K562 (cell line): ENCODE data around the gene PARK7. TPM values are rescaled to one million over a fixed set of nuclear protein-coding genes. Genes with fewer than 3 reads are reported as not detected.

Source experiments
- ATAC-seq: fragments of 200-7000 bp; cut with Tn5 transposase; 3 replicates; pipeline ENCODE4 v1.9.1; 2020; ENCODE audit warnings: moderate library complexity
- BruUV-seq: library from RNA; stranded (reverse); fragments of 400-500 nt; replicated peaks from 2 replicates; lab custom pipeline; 2021; lab: Mats Ljungman, UMichigan
- CTCF ChIA-PET: fragments of 300-600 bp; formaldehyde crosslinking; extraction: SDS; loops from one replicate; lab custom pipeline; 2021; ENCODE audit warnings: low intra/inter-chr PET ratio; lab: Yijun Ruan, JAX
- POLR2A ChIA-PET: fragments of 300-600, 350-650 bp; sonication (Branson Sonifier 250); formaldehyde crosslinking; extraction: SDS; loops from one replicate; lab custom pipeline; 2021; ENCODE audit warnings: antibody characterized with exemption, inconsistent platforms; lab: Yijun Ruan, JAX
- DNase-seq, 4 experiments: peaks; one replicate each; pipeline versions ENCODE4 v3.0.0 to v3.0.0-alpha.2; 2011 to 2018; ENCODE audit warnings: low spot score in 3 of 4, mixed read lengths in 3 of 4; ENCODE audit errors: extremely low read depth in 1 of 4
- FAIRE-seq: peaks from 2 replicates; lab custom pipeline; 2011; peaks lifted over from hg19 to GRCh38; lab: Jason Lieb, UNC
- H2AFZ ChIP-seq: 2 replicates; pipeline ENCODE4 v1.6.0; 2011; ENCODE audit warnings: low read depth, low read length, control low read depth, inconsistent platforms
- H3K27ac ChIP-seq: fragments of 200-600 bp; 3 replicates; pipeline ENCODE4 v1.8.0; 2011; ENCODE audit warnings: low read depth, mild to moderate bottlenecking, control low read depth, inconsistent platforms, low read length, moderate library complexity, mixed read lengths; ENCODE audit errors: extremely low read depth
- H3K27me3 ChIP-seq, 2 experiments: fragments of 300-600 bp in 1 of 2; 2 replicates in 1 of 2; 3 replicates in 1 of 2; pipeline versions ENCODE4 v1.6.0 to v1.8.0; 2011; ENCODE audit warnings: inconsistent platforms in 2 of 2, low read length in 2 of 2, mild to moderate bottlenecking in 1 of 2, mixed read lengths in 1 of 2, moderate library complexity in 1 of 2; ENCODE audit not compliant: control insufficient read depth in 2 of 2, insufficient read depth in 2 of 2
- H3K36me3 ChIP-seq: fragments of 300-600 bp; 3 replicates; pipeline ENCODE4 v1.8.0; 2011; ENCODE audit warnings: mild to moderate bottlenecking, low read length, inconsistent platforms; ENCODE audit not compliant: control insufficient read depth, insufficient read depth
- H3K4me1 ChIP-seq, 2 experiments: fragments of 200-600 bp in 1 of 2; replicated peaks in 1 of 2; 2 replicates in 1 of 2; 3 replicates in 1 of 2; pipeline versions ENCODE4 v1.5.1 to v1.8.0; 2011; ENCODE audit warnings: inconsistent platforms in 2 of 2, low read length in 2 of 2, mild to moderate bottlenecking in 1 of 2, mixed read lengths in 1 of 2, moderate library complexity in 1 of 2; ENCODE audit not compliant: control insufficient read depth in 2 of 2, insufficient read depth in 2 of 2
- H3K4me2 ChIP-seq: 2 replicates; pipeline ENCODE4 v1.6.1; 2011; ENCODE audit warnings: low read length, control low read depth, inconsistent platforms, mixed read lengths; ENCODE audit not compliant: insufficient read depth
- H3K4me3 ChIP-seq: fragments of 200-600 bp; sonication (generic), shearing (Covaris generic); 2 replicates; pipeline ENCODE4 v1.5.1; 2016; ENCODE audit warnings: control low read depth, inconsistent platforms
- H3K79me2 ChIP-seq: fragments of 200-600 bp; 3 replicates; pipeline ENCODE4 v1.8.0; 2011; ENCODE audit warnings: low read length, inconsistent platforms; ENCODE audit not compliant: control insufficient read depth, insufficient read depth
- H3K9ac ChIP-seq, 2 experiments: 2 replicates each; pipeline versions ENCODE4 v1.6.0 to v1.6.1; 2011; ENCODE audit warnings: low read depth in 2 of 2, low read length in 2 of 2, control low read depth in 1 of 2, inconsistent platforms in 1 of 2, mild to moderate bottlenecking in 1 of 2, mixed read lengths in 1 of 2; ENCODE audit not compliant: insufficient read depth in 1 of 2
- H3K9me1 ChIP-seq: one replicate; pipeline ENCODE4 v1.6.0; 2011; ENCODE audit warnings: inconsistent platforms, mild to moderate bottlenecking, low read length, moderate library complexity; ENCODE audit not compliant: control insufficient read depth, insufficient read depth
- H3K9me3 ChIP-seq: replicated peaks from 2 replicates; pipeline ENCODE4 v1.5.1; 2011; ENCODE audit warnings: low read depth, low read length, inconsistent platforms; ENCODE audit not compliant: control insufficient read depth, insufficient read depth
- H4K20me1 ChIP-seq: replicated peaks from 2 replicates; pipeline ENCODE4 v1.6.1; 2011; ENCODE audit warnings: low read length, inconsistent platforms, mixed read lengths; ENCODE audit not compliant: control insufficient read depth, insufficient read depth
- BRD4 ChIP-seq: fragments of 200-600 bp; sonication (generic); IDR thresholded peaks from 2 replicates; pipeline ENCODE4 v1.6.1; 2017; ENCODE audit warnings: inconsistent platforms
- EHMT2 ChIP-seq: fragments of 450-650 bp; IDR thresholded peaks from 2 replicates; pipeline ENCODE4 v1.6.1; 2018; ENCODE audit warnings: antibody characterized with exemption
- ELK1 ChIP-seq: sonication (generic); formaldehyde crosslinking; IDR thresholded peaks from 2 replicates; pipeline ENCODE4 v1.8.1; 2022; ENCODE audit warnings: missing genetic modification reagents
- FOSL1 ChIP-seq: fragments of 200-800 bp; sonication (Bioruptor generic); conservative IDR thresholded peaks from 2 replicates; pipeline ENCODE4 v1.6.1; 2016; ENCODE audit warnings: missing genetic modification characterization, missing compliant biosample characterization
- HNRNPL ChIP-seq: fragments of 200-400 bp; formaldehyde crosslinking; IDR thresholded peaks from 2 replicates; pipeline ENCODE4 v1.6.1; 2017; ENCODE audit warnings: low read depth, mild to moderate bottlenecking, low read length
- LEF1 ChIP-seq: fragments of 450-650 bp; IDR thresholded peaks from 2 replicates; pipeline ENCODE4 v1.6.1; 2016; ENCODE audit warnings: mild to moderate bottlenecking
- MCM7 ChIP-seq, 2 experiments: fragments of 450-650 bp; IDR thresholded peaks; 2 replicates each; pipeline ENCODE4 v1.6.1; 2016 to 2018
- MEF2D ChIP-seq: conservative IDR thresholded peaks from 2 replicates; pipeline ENCODE4 v1.6.1; 2016; ENCODE audit warnings: low read depth, missing genetic modification characterization, missing compliant biosample characterization
- MYBL2 ChIP-seq, 2 experiments: fragments of 450-650 bp in 1 of 2; sonication (generic) in 1 of 2; formaldehyde crosslinking in 1 of 2; IDR thresholded peaks; 2 replicates each; pipeline versions ENCODE4 v1.6.1 to v1.8.1; 2017 to 2022; ENCODE audit warnings: borderline replicate concordance in 1 of 2, inconsistent platforms in 1 of 2, low read depth in 1 of 2, mild to moderate bottlenecking in 1 of 2, missing genetic modification reagents in 1 of 2, moderate library complexity in 1 of 2
- NFATC3 ChIP-seq: fragments of 450-650 bp; IDR thresholded peaks from 2 replicates; pipeline ENCODE4 v1.6.1; 2017; ENCODE audit warnings: mild to moderate bottlenecking
- PATZ1 ChIP-seq: fragments of 250-450 bp; sonication (Bioruptor Pico); IDR thresholded peaks from 2 replicates; pipeline ENCODE4 v1.5.0; 2020; ENCODE audit warnings: mild to moderate bottlenecking, borderline replicate concordance
- ZKSCAN3 ChIP-seq: fragments of 250-450 bp; sonication (Bioruptor Pico); IDR thresholded peaks from 2 replicates; pipeline ENCODE4 v1.4.0; 2020
- ZNF124 ChIP-seq: sonication (generic); formaldehyde crosslinking; IDR thresholded peaks from 2 replicates; pipeline ENCODE4 v1.8.1; 2022; ENCODE audit warnings: missing genetic modification reagents
- WGBS: fragments of 100-300 bp; shearing (Covaris generic); methylation state at CpG from one replicate; pipeline ENCODE4 v1.1.6; 2016; ENCODE audit warnings: low coverage, mixed read lengths; ENCODE audit not compliant: insufficient coverage; ENCODE audit errors: missing lambda C conversion rate; 5-methylcytosine and 5-hydroxymethylcytosine counted together
- in situ Hi-C: fragments of 300-500 bp; cut with MboI; formaldehyde crosslinking; loops from 4 replicates; pipeline ENCODE4 v1.15.0; 2018; ENCODE audit warnings: inconsistent platforms, mixed read lengths
- intact Hi-C: fragments of 100-400 bp; cut with micrococcal nuclease; formaldehyde crosslinking; loops from 2 replicates; pipeline ENCODE4 v1.14.2; 2022
- polyA plus RNA-seq, 8 experiments: library from polyadenylated mRNA; depleted of rRNA in 4 of 8; stranded (reverse) in 5 of 8; unstranded in 3 of 8; fragments of >200 nt; fragmentation: Nextera tagmentation in 2 of 8; fragmentation: Illumina TruSeq in 1 of 8; extraction: Ambion mirVana in 2 of 8; extraction: Trizol in 1 of 8; gene quantifications; 2 replicates each; pipeline versions ENCODE4 v1.2.1 to v1.2.3, GENCODE V29; 2011 to 2014; ENCODE audit warnings: inconsistent platforms in 1 of 8, missing spikeins in 1 of 8
- total RNA-seq, 7 experiments: library from RNA; depleted of rRNA in 6 of 7; stranded (reverse); fragments of >200 nt in 6 of 7; fragmentation: Illumina TruSeq in 2 of 7; extraction: Trizol in 2 of 7; gene quantifications; 2 replicates each; pipeline versions ENCODE4 v1.2.1 to v1.2.3, GENCODE V29; 2011 to 2021; ENCODE audit warnings: low replicate concordance in 1 of 7
- TF ChIP-seq, protein P1 (sequence below): sonication (generic); formaldehyde crosslinking; IDR thresholded peaks from 2 replicates; pipeline ENCODE4 v1.9.0; 2022; ENCODE audit warnings: mild to moderate bottlenecking, missing genetic modification reagents

Gene PARK7
- total and polyA plus RNA-seq, 9 of the 15 experiments (the other 6 are each of a cell fraction or from before 2014, with no cell fraction given): 374 to 1,298 (median 484) TPM

GRCh38 chr1:8026976-8027747 is 65.7 kb downstream of the PARK7 start (continued):
- no peak for TF ChIP-seq MCM7 (IDR thresholded peaks at IDR 0.05)
- no peak for TF ChIP-seq NFATC3
- no peak for TF ChIP-seq BRD4
- TF ChIP-seq, protein P1, sequence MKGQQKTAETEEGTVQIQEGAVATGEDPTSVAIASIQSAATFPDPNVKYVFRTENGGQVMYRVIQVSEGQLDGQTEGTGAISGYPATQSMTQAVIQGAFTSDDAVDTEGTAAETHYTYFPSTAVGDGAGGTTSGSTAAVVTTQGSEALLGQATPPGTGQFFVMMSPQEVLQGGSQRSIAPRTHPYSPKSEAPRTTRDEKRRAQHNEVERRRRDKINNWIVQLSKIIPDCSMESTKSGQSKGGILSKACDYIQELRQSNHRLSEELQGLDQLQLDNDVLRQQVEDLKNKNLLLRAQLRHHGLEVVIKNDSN (CRISPR knock-in tag): no peak
- no peak for TF ChIP-seq MYBL2 (IDR thresholded peaks at IDR 0.05; ENCODE audit: low read depth)
- TF ChIP-seq MYBL2 (CRISPR knock-in tag; IDR thresholded peaks at IDR 0.05; ENCODE audit: borderline replicate concordance): no peak
- TF ChIP-seq ZKSCAN3 (CRISPR knock-in tag): no peak

- H3K79me2 ChIP-seq: no peaks in the 10 kb centered on the region
- no TSS peak for BruUV-seq
- H3K4me1 ChIP-seq: peaks cover 5 to 16% of the 10 kb centered on the region in 2 experiments; a peak in 3 of 5 replicates
- FAIRE-seq (no peak), DNase-seq (no peak), ATAC-seq (no peak)
- H4K20me1 ChIP-seq: peaks cover 6% of the 10 kb centered on the region
- H3K27ac ChIP-seq: no peak overlapping the region
- H3K27me3 ChIP-seq: peaks cover 28 to 40% of the 10 kb centered on the region in 2 experiments
- H3K36me3 ChIP-seq: no peaks in the 10 kb centered on the region
- no peaks in the 10 kb centered on the region for H3K9me3 ChIP-seq
- in situ Hi-C loops (no loop called here), intact Hi-C loops (no loop called here)
- no peak overlapping the region for H3K4me2 ChIP-seq
- H3K9ac ChIP-seq: no peak overlapping the region
- no peak overlapping the region for H2AFZ ChIP-seq
- ChIA-PET POLR2A (interaction anchor here (0.6 to 1.0 kb wide), 4 partner anchors 287 to 295 kb away, joined by 3 read pairs; no protein-coding TSS in a partner anchor), CTCF (no interaction called here)
- no peaks in the 10 kb centered on the region for H3K9me1 ChIP-seq
- no peak overlapping the region for H3K4me3 ChIP-seq
- 8% methylated on average over 8 of the region's 8 CpGs for WGBS
- TF ChIP-seq FOSL1 (tag): no peak
- no peak for TF ChIP-seq ELK1 (CRISPR knock-in tag)
- TF ChIP-seq EHMT2: no peak
- no peak for TF ChIP-seq PATZ1
- TF ChIP-seq MEF2D (tag): no peak
- TF ChIP-seq HNRNPL: no peak
- TF ChIP-seq ZNF124: no peak
- TF ChIP-seq LEF1: no peak
Observed at GRCh38 chr1:8027748-8028570, 66.4 kb downstream of the PARK7 start.
